ENCODE results near the gene FAM222B. TPM values are rescaled to one million over a fixed set of nuclear protein-coding genes. Genes with fewer than 3 reads are reported as not detected.

FAM222B gene
- total and polyA plus RNA-seq, 7 donors = 5.0 to 16.2 (median 11.9) TPM

DNA sequence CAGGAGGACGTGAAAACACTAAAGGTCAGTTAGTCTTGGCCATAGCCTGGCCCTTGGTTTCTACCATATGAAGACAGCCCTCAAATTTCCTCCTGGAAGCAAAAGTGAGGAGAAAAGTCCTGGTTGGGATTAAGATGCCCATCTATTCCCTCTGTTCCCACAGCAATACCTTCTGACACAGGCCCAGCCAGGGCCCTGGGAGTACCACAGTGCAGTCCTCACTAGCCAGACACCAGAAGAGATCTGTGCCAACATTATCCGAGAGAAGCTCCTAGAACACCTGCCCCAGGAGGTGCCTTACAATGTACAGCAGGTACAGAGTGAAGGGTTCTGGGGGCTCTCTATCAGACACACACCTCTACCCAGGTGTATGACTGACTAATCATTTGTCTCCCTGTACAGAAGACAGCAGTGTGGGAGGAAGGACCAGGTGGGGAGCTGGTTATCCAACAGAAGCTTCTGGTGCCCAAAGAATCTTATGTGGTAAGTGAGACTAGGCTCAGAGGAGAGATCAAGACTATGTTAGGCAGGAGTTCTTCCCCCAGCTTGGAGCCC is 16.3 kb upstream of the FAM222B start:
- TF ChIP-seq, protein P1, sequence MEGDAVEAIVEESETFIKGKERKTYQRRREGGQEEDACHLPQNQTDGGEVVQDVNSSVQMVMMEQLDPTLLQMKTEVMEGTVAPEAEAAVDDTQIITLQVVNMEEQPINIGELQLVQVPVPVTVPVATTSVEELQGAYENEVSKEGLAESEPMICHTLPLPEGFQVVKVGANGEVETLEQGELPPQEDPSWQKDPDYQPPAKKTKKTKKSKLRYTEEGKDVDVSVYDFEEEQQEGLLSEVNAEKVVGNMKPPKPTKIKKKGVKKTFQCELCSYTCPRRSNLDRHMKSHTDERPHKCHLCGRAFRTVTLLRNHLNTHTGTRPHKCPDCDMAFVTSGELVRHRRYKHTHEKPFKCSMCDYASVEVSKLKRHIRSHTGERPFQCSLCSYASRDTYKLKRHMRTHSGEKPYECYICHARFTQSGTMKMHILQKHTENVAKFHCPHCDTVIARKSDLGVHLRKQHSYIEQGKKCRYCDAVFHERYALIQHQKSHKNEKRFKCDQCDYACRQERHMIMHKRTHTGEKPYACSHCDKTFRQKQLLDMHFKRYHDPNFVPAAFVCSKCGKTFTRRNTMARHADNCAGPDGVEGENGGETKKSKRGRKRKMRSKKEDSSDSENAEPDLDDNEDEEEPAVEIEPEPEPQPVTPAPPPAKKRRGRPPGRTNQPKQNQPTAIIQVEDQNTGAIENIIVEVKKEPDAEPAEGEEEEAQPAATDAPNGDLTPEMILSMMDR (IDR thresholded peaks at IDR 0.05) = no peak
- TF ChIP-seq POLR2A (IDR thresholded peaks at IDR 0.05) = no peak
- TF ChIP-seq POLR2AphosphoS5 (IDR thresholded peaks at IDR 0.05) = no peak
- no peak for TF ChIP-seq EP300 (IDR thresholded peaks at IDR 0.05)
- intact Hi-C loops (cut with DNase I) = no loop called here
- Histone ChIP-seq H3K4me1 (peaks cover 0 to 14% (median 10%) of the 10 kb centered on the region in 4 donors), H3K4me3 (no peak overlapping the region), H3K27me3 (no peaks in the 10 kb centered on the region), H3K27ac (no peak overlapping the region), H3K9me3 (no peaks in the 10 kb centered on the region), H3K36me3 (peaks cover 0 to 55% (median 24%) of the 10 kb centered on the region in 4 donors)
- no peak for DNase-seq
- WGBS, 2 donors = 47 to 49% methylated on average over 2 of the region's 2 CpGs

DNA sequence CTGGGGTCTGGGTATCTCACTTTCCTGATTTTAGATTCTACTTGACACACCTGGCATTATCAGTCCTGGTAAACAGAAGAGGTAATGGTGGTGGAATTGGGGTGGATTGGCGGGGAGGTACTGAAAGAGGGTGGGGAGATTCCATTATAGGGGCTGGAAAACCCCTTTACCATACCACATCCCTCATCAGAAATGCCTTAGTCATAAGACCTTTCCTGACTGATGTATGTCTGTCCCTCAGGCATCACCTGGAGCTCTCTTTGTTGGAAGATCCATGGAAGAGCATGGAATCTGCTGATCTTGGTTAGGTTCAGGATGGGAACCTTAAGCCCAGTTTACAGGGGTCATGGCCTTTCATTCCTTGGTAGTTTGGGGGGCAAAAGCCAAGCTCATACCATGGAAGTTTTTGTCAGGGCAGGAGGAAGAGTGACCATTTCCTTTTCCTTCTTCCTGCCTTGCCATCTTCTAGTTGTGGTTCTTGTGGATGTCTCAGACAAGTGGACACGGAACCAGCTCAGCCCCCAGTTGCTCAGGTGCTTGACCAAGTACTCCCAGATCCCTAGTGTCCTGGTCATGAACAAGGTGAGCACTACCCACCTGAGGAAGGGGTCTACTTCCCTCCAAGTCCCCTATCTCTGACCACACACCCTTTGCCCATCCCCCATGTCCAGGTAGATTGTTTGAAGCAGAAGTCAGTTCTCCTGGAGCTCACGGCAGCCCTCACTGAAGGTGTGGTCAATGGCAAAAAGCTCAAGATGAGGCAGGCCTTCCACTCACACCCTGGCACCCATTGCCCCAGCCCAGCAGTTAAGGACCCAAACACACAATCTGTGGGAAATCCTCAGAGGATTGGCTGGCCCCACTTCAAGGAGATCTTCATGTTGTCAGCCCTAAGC is 15.6 kb upstream of the FAM222B start:
- Histone ChIP-seq H3K4me3 (no peak overlapping the region), H3K36me3 (peaks cover 0 to 55% (median 24%) of the 10 kb centered on the region in 4 donors), H3K27ac (no peak overlapping the region), H3K9me3 (no peaks in the 10 kb centered on the region), H3K27me3 (no peaks in the 10 kb centered on the region), H3K4me1 (peaks cover 0 to 14% (median 10%) of the 10 kb centered on the region in 4 donors)
- WGBS, 2 donors = 92 to 93% methylated on average over 3 of the region's 3 CpGs
- no peak for DNase-seq
- intact Hi-C loops (cut with DNase I) = no loop called here
- TF ChIP-seq, protein P1 (IDR thresholded peaks at IDR 0.05) = no peak
- TF ChIP-seq POLR2A (IDR thresholded peaks at IDR 0.05) = no peak
- no peak for TF ChIP-seq EP300 (IDR thresholded peaks at IDR 0.05)
- no peak for TF ChIP-seq POLR2AphosphoS5 (IDR thresholded peaks at IDR 0.05)

DNA sequence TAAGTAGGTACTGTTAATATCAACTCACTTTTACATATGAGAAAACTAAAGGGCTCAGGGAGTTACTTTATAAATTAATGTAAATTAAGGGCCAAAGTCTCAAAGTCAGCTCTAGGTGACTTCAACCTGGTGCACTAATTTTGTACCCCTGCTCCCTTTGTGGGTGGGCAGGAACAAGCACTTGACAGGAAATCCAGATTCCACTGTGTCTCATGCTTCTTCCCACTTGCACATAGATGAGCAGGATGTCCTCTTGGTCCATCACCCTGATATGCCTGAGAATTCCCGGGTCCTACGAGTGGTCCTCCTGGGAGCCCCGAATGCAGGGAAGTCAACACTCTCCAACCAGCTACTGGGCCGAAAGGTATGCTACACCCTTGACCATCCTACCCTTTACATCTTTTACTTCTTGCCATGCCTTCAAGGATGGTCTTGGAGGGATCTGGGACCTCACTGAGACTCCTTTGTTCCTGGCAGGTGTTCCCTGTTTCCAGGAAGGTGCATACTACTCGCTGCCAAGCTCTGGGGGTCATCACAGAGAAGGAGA is 13.5 kb upstream of the FAM222B start:
- Histone ChIP-seq H3K36me3 (peaks cover 0 to 49% (median 24%) of the 10 kb centered on the region in 4 donors), H3K4me3 (no peak overlapping the region), H3K4me1 (peaks cover 0 to 14% (median 10%) of the 10 kb centered on the region in 4 donors), H3K9me3 (no peaks in the 10 kb centered on the region), H3K27ac (no peak overlapping the region), H3K27me3 (no peaks in the 10 kb centered on the region)
- no peak for DNase-seq
- intact Hi-C loops (cut with DNase I) = no loop called here
- TF ChIP-seq, protein P1 (IDR thresholded peaks at IDR 0.05) = no peak
- no peak for TF ChIP-seq EP300 (IDR thresholded peaks at IDR 0.05)
- TF ChIP-seq POLR2AphosphoS5 (IDR thresholded peaks at IDR 0.05) = no peak
- TF ChIP-seq POLR2A (IDR thresholded peaks at IDR 0.05) = no peak
- WGBS, 2 donors = 92 to 95% methylated on average over 5 of the region's 5 CpGs

DNA sequence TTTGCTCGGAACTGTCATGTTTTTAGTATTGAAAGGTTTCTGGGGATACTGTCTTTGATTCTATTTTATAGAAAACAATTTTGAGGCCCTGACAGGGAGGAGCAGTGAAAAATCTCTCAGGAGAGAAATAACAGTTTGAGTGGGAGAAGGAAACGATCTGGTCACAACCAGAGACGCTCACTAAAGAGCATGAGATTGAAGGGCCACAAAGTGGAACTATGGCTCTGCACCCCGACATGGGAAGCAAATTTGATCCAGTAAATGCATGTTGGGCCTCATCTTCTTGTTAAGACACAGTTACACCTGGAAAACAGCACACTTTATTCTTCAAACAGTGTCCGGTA is 12.7 kb upstream of the FAM222B start:
- H3K9me3 ChIP-seq = no peaks in the 10 kb centered on the region
- peaks cover 0 to 41% (median 19%) of the 10 kb centered on the region in 4 donors for H3K36me3 ChIP-seq
- TF ChIP-seq EP300 (IDR thresholded peaks at IDR 0.05) (no peak), POLR2A (IDR thresholded peaks at IDR 0.05) (no peak)
- 4 to 18% methylated on average over 5 of the region's 5 CpGs for WGBS, 2 donors
- no peak for DNase-seq
- peak overlapping the region; percentile 64 to 82 (median 82) for H3K27ac ChIP-seq
- H3K27me3 ChIP-seq = no peaks in the 10 kb centered on the region
- peaks cover 0 to 14% (median 10%) of the 10 kb centered on the region in 4 donors for H3K4me1 ChIP-seq
- intact Hi-C loops (cut with DNase I) = no loop called here
- peak overlapping the region; percentile 45 to 90 (median 76) for H3K4me3 ChIP-seq
